Measurements from ENCODE around the gene NMT1.
"Not testable (repeated sequence)": the region's sequence is repeated elsewhere in the genome, so short reads cannot be mapped to it uniquely, and the experiment has no call there.

NMT1 gene

DNA sequence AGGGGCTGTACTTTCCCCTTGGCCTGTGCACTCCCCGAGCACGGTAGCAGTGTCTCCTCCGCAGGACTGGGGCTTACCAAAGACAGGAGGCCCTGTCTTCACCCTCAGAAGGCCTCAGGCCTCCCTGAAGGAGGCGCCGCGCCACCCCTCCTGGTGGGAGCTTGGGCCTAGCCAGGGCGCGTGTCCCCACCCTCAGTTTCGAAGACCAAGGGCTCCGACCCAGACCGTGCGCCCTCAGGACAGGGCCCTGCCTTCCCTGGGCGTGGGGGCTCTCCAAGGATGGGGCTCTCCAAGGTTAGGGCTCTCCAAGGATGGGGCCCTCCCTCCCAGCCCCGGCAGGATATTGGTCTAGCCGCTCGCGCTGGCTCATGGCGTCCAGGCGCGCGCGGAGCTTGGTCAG lies 59.4 kb downstream of the NMT1 start:
- Histone ChIP-seq H3K9me3 (ENCODE audit: severe bottlenecking) (no peaks in the 10 kb centered on the region), H3K27me3 (ENCODE audit: insufficient read depth, poor library complexity, severe bottlenecking) (no peaks in the 10 kb centered on the region), H3K27ac (ENCODE audit: poor library complexity, severe bottlenecking) (no peak overlapping the region), H3K4me3 (ENCODE audit: severe bottlenecking) (no peak overlapping the region), H3K4me1 (ENCODE audit: insufficient read depth, poor library complexity, severe bottlenecking) (peaks cover 29% of the 10 kb centered on the region), H3K36me3 (ENCODE audit: low read depth) (peaks cover 33% of the 10 kb centered on the region)
- ATAC-seq (ENCODE audit: low read depth) (no peak), DNase-seq (ENCODE audit: low spot score) (no peak)
- TF ChIP-seq, protein P1, sequence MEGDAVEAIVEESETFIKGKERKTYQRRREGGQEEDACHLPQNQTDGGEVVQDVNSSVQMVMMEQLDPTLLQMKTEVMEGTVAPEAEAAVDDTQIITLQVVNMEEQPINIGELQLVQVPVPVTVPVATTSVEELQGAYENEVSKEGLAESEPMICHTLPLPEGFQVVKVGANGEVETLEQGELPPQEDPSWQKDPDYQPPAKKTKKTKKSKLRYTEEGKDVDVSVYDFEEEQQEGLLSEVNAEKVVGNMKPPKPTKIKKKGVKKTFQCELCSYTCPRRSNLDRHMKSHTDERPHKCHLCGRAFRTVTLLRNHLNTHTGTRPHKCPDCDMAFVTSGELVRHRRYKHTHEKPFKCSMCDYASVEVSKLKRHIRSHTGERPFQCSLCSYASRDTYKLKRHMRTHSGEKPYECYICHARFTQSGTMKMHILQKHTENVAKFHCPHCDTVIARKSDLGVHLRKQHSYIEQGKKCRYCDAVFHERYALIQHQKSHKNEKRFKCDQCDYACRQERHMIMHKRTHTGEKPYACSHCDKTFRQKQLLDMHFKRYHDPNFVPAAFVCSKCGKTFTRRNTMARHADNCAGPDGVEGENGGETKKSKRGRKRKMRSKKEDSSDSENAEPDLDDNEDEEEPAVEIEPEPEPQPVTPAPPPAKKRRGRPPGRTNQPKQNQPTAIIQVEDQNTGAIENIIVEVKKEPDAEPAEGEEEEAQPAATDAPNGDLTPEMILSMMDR (IDR thresholded peaks at IDR 0.05; ENCODE audit: poor library complexity, severe bottlenecking): no peak

DNA sequence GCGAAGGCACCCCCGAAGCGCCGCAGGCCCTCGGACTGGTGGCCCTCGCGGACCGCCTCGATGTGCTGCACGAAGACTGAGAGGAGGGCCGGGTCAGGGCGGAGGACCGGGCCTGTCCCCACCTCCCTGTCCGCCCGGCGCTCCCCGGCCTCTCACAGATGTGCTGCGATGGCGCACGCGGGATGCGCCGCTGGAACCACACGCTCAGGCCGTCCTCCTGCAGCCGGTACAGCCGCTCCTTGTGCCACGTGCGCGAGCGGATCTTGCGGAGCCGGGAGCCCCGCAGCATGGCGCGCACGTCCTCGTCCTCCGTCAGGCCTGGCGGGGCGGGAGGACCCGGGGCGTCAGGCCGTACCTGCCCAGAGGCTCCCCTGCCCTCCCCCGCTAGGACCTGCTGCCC lies 59.9 kb downstream of the NMT1 start:
- Histone ChIP-seq H3K27me3 (ENCODE audit: insufficient read depth, poor library complexity, severe bottlenecking) (no peaks in the 10 kb centered on the region), H3K27ac (ENCODE audit: poor library complexity, severe bottlenecking) (no peak overlapping the region), H3K36me3 (ENCODE audit: low read depth) (peaks cover 34% of the 10 kb centered on the region), H3K9me3 (ENCODE audit: severe bottlenecking) (no peaks in the 10 kb centered on the region), H3K4me3 (ENCODE audit: severe bottlenecking) (no peak overlapping the region), H3K4me1 (ENCODE audit: insufficient read depth, poor library complexity, severe bottlenecking) (peaks cover 29% of the 10 kb centered on the region)
- DNase-seq (ENCODE audit: low spot score) (no peak), ATAC-seq (ENCODE audit: low read depth) (no peak)
- TF ChIP-seq, protein P1 (IDR thresholded peaks at IDR 0.05; ENCODE audit: poor library complexity, severe bottlenecking): no peak

DNA sequence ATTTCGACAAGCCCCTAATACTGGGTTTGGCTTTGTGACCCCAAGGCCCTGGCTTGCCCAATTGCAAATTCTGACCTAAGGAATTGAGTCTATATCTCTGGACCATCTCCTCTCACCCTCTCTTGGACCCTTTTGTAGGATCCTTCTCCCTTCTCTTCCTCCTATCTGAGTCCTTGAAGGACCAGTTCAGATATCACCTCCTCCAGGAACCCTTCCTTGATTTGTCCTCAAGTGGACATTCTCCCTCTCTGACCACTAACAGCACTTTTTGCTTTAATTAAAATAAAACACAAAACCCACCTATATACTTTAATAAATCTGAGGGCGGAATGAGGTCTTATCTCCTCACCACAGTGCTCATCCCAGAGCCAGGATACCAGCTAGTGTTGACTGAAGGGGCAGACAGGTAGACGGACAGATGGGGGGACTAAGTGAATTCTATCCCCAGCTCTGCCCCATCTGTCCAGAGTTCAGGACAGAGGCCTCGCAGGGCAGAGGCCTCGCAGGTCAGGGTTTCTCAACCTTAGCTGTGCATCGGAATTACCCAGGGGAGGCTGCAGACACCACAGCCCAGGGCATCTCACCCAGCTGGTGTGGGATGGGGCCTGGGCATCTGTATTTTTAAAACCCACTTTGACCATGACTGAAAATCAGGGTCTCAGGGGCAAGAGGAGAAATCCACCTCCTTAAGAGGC lies 62.1 kb downstream of the NMT1 start:
- Histone ChIP-seq H3K36me3 (ENCODE audit: low read depth) (peaks cover 21% of the 10 kb centered on the region), H3K9me3 (ENCODE audit: severe bottlenecking) (no peaks in the 10 kb centered on the region), H3K4me1 (ENCODE audit: insufficient read depth, poor library complexity, severe bottlenecking) (peaks cover 45% of the 10 kb centered on the region), H3K27me3 (ENCODE audit: insufficient read depth, poor library complexity, severe bottlenecking) (no peaks in the 10 kb centered on the region), H3K27ac (ENCODE audit: poor library complexity, severe bottlenecking) (peak overlapping the region; percentile 95), H3K4me3 (ENCODE audit: severe bottlenecking) (no peak overlapping the region)
- no peak for ATAC-seq (ENCODE audit: low read depth)
- DNase-seq (ENCODE audit: low spot score): no peak
- TF ChIP-seq, protein P1 (IDR thresholded peaks at IDR 0.05; ENCODE audit: poor library complexity, severe bottlenecking): no peak

DNA sequence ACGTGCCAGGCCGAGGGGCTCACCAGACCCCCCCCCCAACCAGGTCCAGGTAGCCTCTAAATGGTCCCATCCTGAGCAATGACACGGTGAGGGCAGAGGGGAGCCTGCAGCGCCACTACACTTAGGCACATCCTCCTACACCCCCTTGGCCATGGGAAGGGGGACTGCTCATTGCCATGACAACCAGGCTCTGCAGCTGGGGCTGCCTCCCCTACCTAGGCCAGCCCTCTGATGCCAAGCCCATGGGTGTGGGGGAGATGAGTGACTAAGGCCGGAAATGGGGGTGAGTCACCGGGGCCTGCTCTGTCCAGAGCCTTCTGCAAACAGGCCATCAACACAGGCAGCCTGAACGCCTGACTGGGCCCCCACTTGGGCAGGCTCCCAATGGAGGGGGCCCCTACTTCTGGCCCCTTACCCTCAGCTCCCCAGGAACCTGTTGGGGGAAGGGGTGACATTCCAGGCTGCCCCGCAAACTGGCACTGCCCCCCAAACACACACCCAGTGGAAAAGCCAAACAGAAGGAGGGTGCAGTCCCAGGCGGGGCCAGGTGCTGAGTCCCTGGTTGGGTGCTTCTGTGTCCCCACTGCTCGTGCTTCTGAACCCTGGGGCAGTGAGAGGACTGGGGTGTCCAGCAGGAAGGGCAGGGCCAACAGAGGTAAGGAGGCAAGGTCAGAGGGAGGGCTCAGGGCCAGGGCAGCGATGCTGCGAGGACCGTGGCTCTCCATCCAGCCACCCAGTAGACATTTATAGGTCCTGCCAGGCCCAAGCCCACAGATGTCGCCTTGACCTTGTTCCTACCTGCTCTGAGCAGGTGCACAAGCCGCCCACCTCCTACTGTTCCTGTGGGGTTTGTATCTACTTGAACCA lies 63.0 kb downstream of the NMT1 start:
- no peaks in the 10 kb centered on the region for H3K27me3 ChIP-seq (ENCODE audit: insufficient read depth, poor library complexity, severe bottlenecking)
- peak overlapping the region; percentile 95 for H3K27ac ChIP-seq (ENCODE audit: poor library complexity, severe bottlenecking)
- peaks cover 17% of the 10 kb centered on the region for H3K36me3 ChIP-seq (ENCODE audit: low read depth)
- TF ChIP-seq, protein P1 (IDR thresholded peaks at IDR 0.05; ENCODE audit: poor library complexity, severe bottlenecking): no peak
- H3K9me3 ChIP-seq (ENCODE audit: severe bottlenecking): no peaks in the 10 kb centered on the region
- H3K4me3 ChIP-seq (ENCODE audit: severe bottlenecking): no peak overlapping the region
- DNase-seq (ENCODE audit: low spot score) (peak; percentile 93), ATAC-seq (ENCODE audit: low read depth) (peak; percentile 86)
- peaks cover 53% of the 10 kb centered on the region for H3K4me1 ChIP-seq (ENCODE audit: insufficient read depth, poor library complexity, severe bottlenecking)

DNA sequence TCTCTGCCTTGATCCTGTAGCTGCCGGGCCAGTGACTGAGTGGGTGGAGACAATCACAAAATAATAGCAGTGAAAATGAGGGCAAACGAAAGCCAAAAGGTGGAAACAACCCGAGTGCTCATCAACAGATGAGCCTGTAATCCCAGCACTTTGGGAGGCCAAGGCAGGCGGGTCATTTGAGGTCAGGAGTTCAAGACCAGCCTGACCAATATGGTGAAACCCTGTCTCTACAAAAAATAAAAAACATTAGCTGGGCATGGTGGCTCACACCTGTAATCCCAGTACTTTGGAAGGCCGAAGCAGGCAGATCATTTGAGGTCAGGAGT lies 63.6 kb downstream of the NMT1 start:
- not testable (repeated sequence) for H3K9me3 ChIP-seq (ENCODE audit: severe bottlenecking); H3K27me3 ChIP-seq (ENCODE audit: insufficient read depth, poor library complexity, severe bottlenecking); ATAC-seq (ENCODE audit: low read depth); DNase-seq (ENCODE audit: low spot score); H3K4me3 ChIP-seq (ENCODE audit: severe bottlenecking)
- Histone ChIP-seq H3K4me1 (ENCODE audit: insufficient read depth, poor library complexity, severe bottlenecking) (peaks cover 59% of the 10 kb centered on the region), H3K36me3 (ENCODE audit: low read depth) (peaks cover 16% of the 10 kb centered on the region), H3K27ac (ENCODE audit: poor library complexity, severe bottlenecking) (peak overlapping the region; percentile 95)
